HCT116 (cell line): ENCODE data around the gene CDH4. TPM values are rescaled to one million over a fixed set of nuclear protein-coding genes. Genes with fewer than 3 reads are reported as not detected.

ENCODE experiments used
- ATAC-seq: fragments of 200-7000 bp; cut with Tn5 transposase; 2 replicates; pipeline ENCODE4 v1.9.1; 2020; ENCODE audit warnings: mild to moderate bottlenecking, moderate library complexity
- BruUV-seq: library from RNA; stranded (reverse); fragments of 400-500 nt; replicated peaks from 2 replicates; lab custom pipeline; 2021; lab: Mats Ljungman, UMichigan
- CTCF ChIA-PET: fragments of 300-600 bp; sonication (Branson Sonifier 250); formaldehyde crosslinking; loops from one replicate; lab custom pipeline; 2021; ENCODE audit warnings: antibody characterized with exemption; lab: Charles Lee
- POLR2A ChIA-PET: fragments of 300-600, 350-600 bp; sonication (Branson Sonifier 250); formaldehyde crosslinking; loops from one replicate; lab custom pipeline; 2021; ENCODE audit warnings: antibody characterized with exemption; lab: Charles Lee
- RAD21 ChIA-PET, 2 experiments: fragments of 300-600 bp; sonication (Branson Sonifier 250); formaldehyde crosslinking; loops; one replicate each; lab custom pipeline; 2023; ENCODE audit warnings: low total read pairs in 2 of 2; ENCODE audit not compliant: uncharacterized antibody in 2 of 2, unreplicated experiment in 2 of 2, low non-redundant PET in 1 of 2; lab: Charles Lee
- DNase-seq: peaks from one replicate; pipeline ENCODE4 v3.0.0-alpha.2; 2010; ENCODE audit warnings: low read depth, low spot score
- H2AFZ ChIP-seq: fragments of 200-600 bp; shearing (Covaris generic), sonication (generic); 2 replicates; pipeline ENCODE4 v1.6.1; 2017; ENCODE audit warnings: low read depth, mixed run types, mixed read lengths, antibody characterized with exemption, low read length; ENCODE audit not compliant: poor library complexity, severe bottlenecking
- H3K27ac ChIP-seq: 2 replicates; pipeline ENCODE4 v1.5.1; 2012; ENCODE audit warnings: low read depth, low read length
- H3K27me3 ChIP-seq: fragments of 200-600 bp; sonication (generic); 2 replicates; pipeline ENCODE4 v1.6.1; 2016; ENCODE audit warnings: mixed run types, low read length, mixed read lengths; ENCODE audit not compliant: insufficient read depth
- H3K36me3 ChIP-seq, 2 experiments: fragments of 200-500 bp in 1 of 2; fragments of 200-600 bp in 1 of 2; sonication (Bioruptor generic) in 1 of 2; sonication (generic) in 1 of 2; 2 replicates each; pipeline versions ENCODE4 v1.5.1 to v1.6.1; 2014 to 2016; ENCODE audit warnings: low read length in 2 of 2, inconsistent platforms in 1 of 2, mixed read lengths in 1 of 2, mixed run types in 1 of 2; ENCODE audit not compliant: insufficient read depth in 2 of 2, control insufficient read depth in 1 of 2
- H3K4me1 ChIP-seq, 2 experiments: fragments of 200-600 bp in 1 of 2; sonication (generic) in 1 of 2; 2 replicates each; pipeline versions ENCODE4 v1.5.1 to v1.6.1; 2012 to 2017; ENCODE audit warnings: low read length in 2 of 2, inconsistent platforms in 1 of 2, mild to moderate bottlenecking in 1 of 2, mixed read lengths in 1 of 2, mixed run types in 1 of 2, moderate library complexity in 1 of 2; ENCODE audit not compliant: insufficient read depth in 2 of 2, control insufficient read depth in 1 of 2
- H3K4me2 ChIP-seq: fragments of 200-600 bp; sonication (generic); 2 replicates; pipeline ENCODE4 v1.6.1; 2017; ENCODE audit warnings: mixed run types, low read length, mixed read lengths
- H3K4me3 ChIP-seq, 2 experiments: fragments of 200-600 bp in 1 of 2; sonication (generic) in 1 of 2; replicated peaks in 1 of 2; 2 replicates each; pipeline ENCODE4 v1.5.1; 2011 to 2016; ENCODE audit warnings: low read length in 2 of 2, control low read depth in 1 of 2, low read depth in 1 of 2, mild to moderate bottlenecking in 1 of 2, mixed read lengths in 1 of 2, mixed run types in 1 of 2
- H3K79me2 ChIP-seq: fragments of 200-600 bp; sonication (generic); 2 replicates; pipeline ENCODE4 v1.6.1; 2017; ENCODE audit warnings: mild to moderate bottlenecking, mixed run types, low read length, moderate library complexity, mixed read lengths; ENCODE audit not compliant: insufficient read depth
- H3K9ac ChIP-seq: fragments of 200-600 bp; sonication (generic); 2 replicates; pipeline ENCODE4 v1.6.1; 2016; ENCODE audit warnings: low read length, mixed read lengths
- H3K9me2 ChIP-seq: fragments of 200-600 bp; sonication (generic), shearing (Covaris generic); 2 replicates; pipeline ENCODE4 v1.6.1; 2017; ENCODE audit warnings: mixed run types, mild to moderate bottlenecking, moderate library complexity; ENCODE audit not compliant: insufficient read depth
- H3K9me3 ChIP-seq, 2 experiments: fragments of 200-500 bp in 1 of 2; fragments of 200-600 bp in 1 of 2; sonication (Bioruptor generic) in 1 of 2; sonication (generic) in 1 of 2; 2 replicates each; pipeline ENCODE4 v1.6.1; 2014 to 2017; ENCODE audit warnings: low read length in 2 of 2, mixed read lengths in 2 of 2, inconsistent platforms in 1 of 2, low read depth in 1 of 2, mild to moderate bottlenecking in 1 of 2, mixed run types in 1 of 2, moderate library complexity in 1 of 2; ENCODE audit not compliant: control insufficient read depth in 1 of 2, insufficient read depth in 1 of 2
- H4K20me1 ChIP-seq: fragments of 200-600 bp; sonication (generic), shearing (Covaris generic); 2 replicates; pipeline ENCODE4 v1.6.1; 2017; ENCODE audit warnings: mixed run types, mild to moderate bottlenecking, moderate library complexity; ENCODE audit not compliant: insufficient read depth
- CBX3 ChIP-seq: IDR thresholded peaks from 2 replicates; pipeline ENCODE4 v1.6.1; 2012; ENCODE audit warnings: low read depth
- EZH2phosphoT487 ChIP-seq: fragments of 200-600 bp; IDR thresholded peaks from 2 replicates; pipeline ENCODE4 v1.6.1; 2018; ENCODE audit warnings: antibody characterized with exemption, borderline replicate concordance
- FOSL1 ChIP-seq: IDR thresholded peaks from 2 replicates; pipeline ENCODE4 v1.6.1; 2012; ENCODE audit warnings: low read depth
- JUND ChIP-seq: IDR thresholded peaks from 2 replicates; pipeline ENCODE4 v1.6.1; 2012
- POLR2AphosphoS5 ChIP-seq: IDR thresholded peaks from 2 replicates; pipeline ENCODE4 v1.6.1; 2011; ENCODE audit warnings: mild to moderate bottlenecking, low read depth, low read length, moderate library complexity
- SP1 ChIP-seq: IDR thresholded peaks from 2 replicates; pipeline ENCODE4 v1.6.1; 2012; ENCODE audit warnings: low read depth
- TCF7L2 ChIP-seq: IDR thresholded peaks from 2 replicates; pipeline ENCODE4 v1.7.0; 2011; ENCODE audit warnings: borderline replicate concordance, inconsistent platforms; ENCODE audit not compliant: insufficient read depth, insufficient read length; ENCODE audit errors: extremely low read depth
- YY1 ChIP-seq: IDR thresholded peaks from 2 replicates; pipeline ENCODE4 v1.6.1; 2011; ENCODE audit warnings: low read length, low read depth, moderate library complexity, mild to moderate bottlenecking; ENCODE audit not compliant: insufficient replicate concordance; ENCODE audit errors: extremely low read depth
- intact Hi-C: fragments of 100-400 bp; cut with micrococcal nuclease; formaldehyde crosslinking; loops from 2 replicates; pipeline ENCODE4 v1.10.0; 2022
- total RNA-seq: library from RNA; stranded (reverse); gene quantifications from one replicate; pipeline ENCODE4 v1.2.1, GENCODE V29; 2021; ENCODE audit not compliant: unreplicated experiment
- TF ChIP-seq, protein P1 (sequence below), 3 experiments: fragments of 200-600 bp in 1 of 3; sonication (generic) in 1 of 3; IDR thresholded peaks in 2 of 3; conservative IDR thresholded peaks in 1 of 3; 2 replicates each; pipeline ENCODE4 v1.5.1; 2012 to 2017; ENCODE audit warnings: low read depth in 2 of 3, low read length in 2 of 3, antibody characterized with exemption in 1 of 3, borderline replicate concordance in 1 of 3, control low read depth in 1 of 3, mild to moderate bottlenecking in 1 of 3, mixed read lengths in 1 of 3, mixed run types in 1 of 3, moderate library complexity in 1 of 3; ENCODE audit not compliant: insufficient read depth in 1 of 3

CDH4 gene
- total RNA-seq, 1 experiment from 2014 or later: not detected

DNA sequence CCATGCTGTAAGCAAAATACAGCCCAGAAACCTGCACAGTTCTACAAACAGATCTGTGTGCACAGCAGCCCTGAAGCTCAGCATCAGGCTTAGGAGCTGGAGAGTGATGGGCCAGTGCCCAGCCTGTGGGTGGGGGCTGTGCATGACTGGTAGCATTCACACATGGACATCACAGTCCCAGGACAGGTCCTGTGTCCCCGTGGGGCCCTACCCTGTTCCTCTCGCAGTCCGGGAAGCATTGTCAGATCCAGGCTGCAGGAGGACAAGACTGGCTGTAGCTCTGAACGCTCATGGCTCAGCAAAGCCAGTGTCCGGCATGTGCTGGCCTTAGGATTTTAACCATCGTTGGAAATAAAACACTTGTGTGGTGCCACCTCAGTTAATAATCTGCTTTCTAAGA lies 234.1 kb downstream of the CDH4 start:
- Histone ChIP-seq H2AFZ (no peak overlapping the region), H3K4me2 (no peak overlapping the region), H3K27ac (no peak overlapping the region), H3K79me2 (no peaks in the 10 kb centered on the region), H3K4me3 (no peak overlapping the region), H3K36me3 (no peaks in the 10 kb centered on the region), H3K9me2 (no peaks in the 10 kb centered on the region), H3K4me1 (no peaks in the 10 kb centered on the region), H3K9me3 (no peaks in the 10 kb centered on the region), H3K27me3 (no peaks in the 10 kb centered on the region), H3K9ac (no peak overlapping the region), H4K20me1 (no peaks in the 10 kb centered on the region)
- DNase-seq (no peak), ATAC-seq (no peak)
- ChIA-PET CTCF (no interaction called here), POLR2A (no interaction called here), RAD21 (no interaction called here)
- intact Hi-C loops: no loop called here
- BruUV-seq: no TSS peak
- TF ChIP-seq, protein P1, sequence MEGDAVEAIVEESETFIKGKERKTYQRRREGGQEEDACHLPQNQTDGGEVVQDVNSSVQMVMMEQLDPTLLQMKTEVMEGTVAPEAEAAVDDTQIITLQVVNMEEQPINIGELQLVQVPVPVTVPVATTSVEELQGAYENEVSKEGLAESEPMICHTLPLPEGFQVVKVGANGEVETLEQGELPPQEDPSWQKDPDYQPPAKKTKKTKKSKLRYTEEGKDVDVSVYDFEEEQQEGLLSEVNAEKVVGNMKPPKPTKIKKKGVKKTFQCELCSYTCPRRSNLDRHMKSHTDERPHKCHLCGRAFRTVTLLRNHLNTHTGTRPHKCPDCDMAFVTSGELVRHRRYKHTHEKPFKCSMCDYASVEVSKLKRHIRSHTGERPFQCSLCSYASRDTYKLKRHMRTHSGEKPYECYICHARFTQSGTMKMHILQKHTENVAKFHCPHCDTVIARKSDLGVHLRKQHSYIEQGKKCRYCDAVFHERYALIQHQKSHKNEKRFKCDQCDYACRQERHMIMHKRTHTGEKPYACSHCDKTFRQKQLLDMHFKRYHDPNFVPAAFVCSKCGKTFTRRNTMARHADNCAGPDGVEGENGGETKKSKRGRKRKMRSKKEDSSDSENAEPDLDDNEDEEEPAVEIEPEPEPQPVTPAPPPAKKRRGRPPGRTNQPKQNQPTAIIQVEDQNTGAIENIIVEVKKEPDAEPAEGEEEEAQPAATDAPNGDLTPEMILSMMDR (IDR thresholded peaks at IDR 0.05 in 2 of 3, conservative IDR thresholded peaks at IDR 0.05 in 1 of 3; ENCODE audit: borderline replicate concordance in 1 of 3, insufficient read depth in 1 of 3, low read depth in 2 of 3, low read length in 2 of 3): no peak
- TF ChIP-seq EZH2phosphoT487 (no peak), TCF7L2 (no peak), CBX3 (no peak), SP1 (no peak), FOSL1 (no peak), YY1 (no peak), POLR2AphosphoS5 (no peak), JUND (no peak)
